Daoy (cell line): ENCODE results near the gene ARID4B. TPM values are rescaled to one million over a fixed set of nuclear protein-coding genes. Genes with fewer than 3 reads are reported as not detected.
A peak's percentile ranks its signal among the peaks of the same experiment; 100 is the strongest.
"Not testable (repeated sequence)": the region's sequence is repeated elsewhere in the genome, so short reads cannot be mapped to it uniquely, and the experiment has no call there.

Source experiments
- DNase-seq: peaks from one replicate; pipeline ENCODE4 v3.0.0-alpha.2; 2015; ENCODE audit warnings: low read depth
- total RNA-seq: library from RNA; depleted of rRNA; stranded (reverse); fragments of >200 nt; shearing (Covaris generic); gene quantifications from 2 replicates; pipeline ENCODE4 v1.2.3, GENCODE V29; 2014

The ARID4B gene
- total RNA-seq, 1 experiment from 2014 or later = 18.7 TPM

GRCh38 chr1:235160383-235160956 is 167.5 kb downstream of the ARID4B start:
- no peak for DNase-seq

- DNase-seq = peak; percentile 11
Observed at GRCh38 chr1:235159930-235160329, 168.0 kb downstream of the ARID4B start.

- not testable (repeated sequence) for DNase-seq
Observed at GRCh38 chr1:235159284-235159683, 168.7 kb downstream of the ARID4B start.

- no peak for DNase-seq
Observed at GRCh38 chr1:235158680-235159079, 169.3 kb downstream of the ARID4B start.

- no peak for DNase-seq
Observed at GRCh38 chr1:235157150-235157549, 170.8 kb downstream of the ARID4B start.

- no peak for DNase-seq
Observed at GRCh38 chr1:235156740-235157139, 171.2 kb downstream of the ARID4B start.

GRCh38 chr1:235156265-235156664 is 171.7 kb downstream of the ARID4B start:
- DNase-seq = no peak

GRCh38 chr1:235152235-235152634 is 175.7 kb downstream of the ARID4B start:
- no peak for DNase-seq

- no peak for DNase-seq
Observed at GRCh38 chr1:235151033-235151432, 176.9 kb downstream of the ARID4B start.

- no peak for DNase-seq
Observed at GRCh38 chr1:235149824-235150223, 178.2 kb downstream of the ARID4B start.

- DNase-seq = no peak
Observed at GRCh38 chr1:235147269-235147668, 180.7 kb downstream of the ARID4B start.

- DNase-seq = no peak
Observed at GRCh38 chr1:235145639-235146038, 182.3 kb downstream of the ARID4B start.

- no peak for DNase-seq
Observed at GRCh38 chr1:235142991-235143390, 185.0 kb downstream of the ARID4B start.

- DNase-seq = no peak
Observed at GRCh38 chr1:235139315-235139714, 188.7 kb downstream of the ARID4B start.

- no peak for DNase-seq
Observed at GRCh38 chr1:235138821-235139220, 189.2 kb downstream of the ARID4B start.

GRCh38 chr1:235136111-235136510 is 191.9 kb downstream of the ARID4B start:
- DNase-seq = no peak

GRCh38 chr1:235134171-235134570 is 193.8 kb downstream of the ARID4B start:
- no peak for DNase-seq

GRCh38 chr1:235133086-235133485 is 194.9 kb downstream of the ARID4B start:
- no peak for DNase-seq

- no peak for DNase-seq
Observed at GRCh38 chr1:235131961-235132360, 196.0 kb downstream of the ARID4B start.

GRCh38 chr1:235130766-235131270 is 197.2 kb downstream of the ARID4B start:
- DNase-seq = no peak

- DNase-seq = no peak
Observed at GRCh38 chr1:235129774-235130570, 198.0 kb downstream of the ARID4B start.

GRCh38 chr1:235128456-235129328 is 199.3 kb downstream of the ARID4B start, which contains the start of gene TOMM20:
Gene TOMM20, minus strand, starts transcription at chr1:235128837. Its CDS starts 122 bp downstream, at chr1:235128715.
- DNase-seq = peak; percentile 99
